Gastrocnemius medialis (tissue), 4 donors: ENCODE data around the gene RAB10.
"Not testable (repeated sequence)": the region's sequence is repeated elsewhere in the genome, so short reads cannot be mapped to it uniquely, and the experiment has no call there.

Source experiments
- POLR2A ChIP-seq, 2 donors: fragments of 450-650 bp; IDR thresholded peaks; one replicate each; pipeline ENCODE4 v1.6.1; 2017; ENCODE audit warnings: antibody characterized with exemption in 2 of 2, mild to moderate bottlenecking in 2 of 2, moderate library complexity in 2 of 2
- TF ChIP-seq, protein P1 (sequence below), 5 experiments: fragments of 450-650 bp in 3 of 5; fragments of 200-600 bp in 2 of 5; sonication (generic) in 2 of 5; IDR thresholded peaks in 4 of 5; conservative IDR thresholded peaks in 1 of 5; 1 replicate in 4 of 5; 2 replicates in 1 of 5; pipeline ENCODE4 v1.5.1; 2016 to 2019; ENCODE audit warnings: antibody characterized with exemption in 5 of 5, mild to moderate bottlenecking in 3 of 5, moderate library complexity in 3 of 5

DNA sequence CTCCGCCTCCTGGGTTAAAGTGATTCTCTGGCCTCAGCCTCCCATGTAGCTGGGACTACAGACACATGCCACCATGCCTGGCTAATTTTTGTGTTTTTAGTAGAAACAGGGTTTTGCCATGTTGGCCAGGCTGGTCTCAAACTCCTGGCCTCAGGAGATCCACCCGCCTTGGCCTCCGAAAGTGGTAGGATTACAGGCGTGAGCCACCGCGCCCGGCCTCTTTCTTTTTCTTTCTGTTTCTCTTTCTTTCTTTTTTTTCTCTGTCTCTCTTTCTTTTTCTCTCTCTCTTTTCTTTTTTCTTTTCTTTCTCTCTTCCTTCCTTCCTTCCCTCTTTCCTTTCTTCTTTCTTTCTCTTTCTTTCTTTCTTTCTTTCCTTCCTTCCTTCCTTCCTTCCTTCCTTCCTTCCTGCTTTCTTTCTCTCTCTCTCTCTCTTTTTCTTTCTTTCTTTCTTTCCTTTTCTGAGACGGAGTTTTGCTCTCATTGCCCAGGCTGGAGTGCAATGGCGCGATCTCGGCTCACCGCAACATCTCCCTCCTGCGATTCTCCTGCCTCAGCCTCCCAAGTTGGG lies 35.0 kb upstream of the RAB10 start:
- TF ChIP-seq, protein P1, sequence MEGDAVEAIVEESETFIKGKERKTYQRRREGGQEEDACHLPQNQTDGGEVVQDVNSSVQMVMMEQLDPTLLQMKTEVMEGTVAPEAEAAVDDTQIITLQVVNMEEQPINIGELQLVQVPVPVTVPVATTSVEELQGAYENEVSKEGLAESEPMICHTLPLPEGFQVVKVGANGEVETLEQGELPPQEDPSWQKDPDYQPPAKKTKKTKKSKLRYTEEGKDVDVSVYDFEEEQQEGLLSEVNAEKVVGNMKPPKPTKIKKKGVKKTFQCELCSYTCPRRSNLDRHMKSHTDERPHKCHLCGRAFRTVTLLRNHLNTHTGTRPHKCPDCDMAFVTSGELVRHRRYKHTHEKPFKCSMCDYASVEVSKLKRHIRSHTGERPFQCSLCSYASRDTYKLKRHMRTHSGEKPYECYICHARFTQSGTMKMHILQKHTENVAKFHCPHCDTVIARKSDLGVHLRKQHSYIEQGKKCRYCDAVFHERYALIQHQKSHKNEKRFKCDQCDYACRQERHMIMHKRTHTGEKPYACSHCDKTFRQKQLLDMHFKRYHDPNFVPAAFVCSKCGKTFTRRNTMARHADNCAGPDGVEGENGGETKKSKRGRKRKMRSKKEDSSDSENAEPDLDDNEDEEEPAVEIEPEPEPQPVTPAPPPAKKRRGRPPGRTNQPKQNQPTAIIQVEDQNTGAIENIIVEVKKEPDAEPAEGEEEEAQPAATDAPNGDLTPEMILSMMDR (IDR thresholded peaks at IDR 0.05 in 4 of 5, conservative IDR thresholded peaks at IDR 0.05 in 1 of 5), result not testable (repeated sequence)
- not testable (repeated sequence) for TF ChIP-seq POLR2A (IDR thresholded peaks at IDR 0.05)
